OCI-LY7 (cell line): Measurements from ENCODE around the gene FHIT. TPM values are rescaled to one million over a fixed set of nuclear protein-coding genes. Genes with fewer than 3 reads are reported as not detected.

ENCODE experiments used
- BruUV-seq: library from RNA; stranded (reverse); fragments of 400-500 nt; replicated peaks from 2 replicates; lab custom pipeline; 2021; lab: Mats Ljungman, UMichigan
- CTCF ChIA-PET: fragments of 300-600 bp; sonication (Branson Sonifier 250); formaldehyde crosslinking; loops from one replicate; lab custom pipeline; 2022; ENCODE audit warnings: antibody characterized with exemption; ENCODE audit not compliant: unreplicated experiment; lab: Charles Lee
- POLR2A ChIA-PET: fragments of 300-600 bp; sonication (Branson Sonifier 250); formaldehyde crosslinking; loops from one replicate; lab custom pipeline; 2022; ENCODE audit warnings: antibody characterized with exemption; lab: Charles Lee
- DNase-seq: peaks from one replicate; pipeline ENCODE4 v3.0.0-alpha.2; 2015; ENCODE audit warnings: low spot score
- H2AFZ ChIP-seq: fragments of 200-600 bp; sonication (generic), shearing (Covaris generic); 2 replicates; pipeline ENCODE4 v1.6.1; 2014; ENCODE audit warnings: mild to moderate bottlenecking, antibody characterized with exemption, low read length, moderate library complexity
- H3K27ac ChIP-seq: fragments of 200-600 bp; sonication (generic); 2 replicates; pipeline ENCODE4 v1.5.1; 2014; ENCODE audit warnings: mixed run types, low read depth, mild to moderate bottlenecking, moderate library complexity, low read length, inconsistent platforms; ENCODE audit not compliant: poor library complexity, severe bottlenecking
- H3K36me3 ChIP-seq: fragments of 200-600 bp; sonication (generic); 2 replicates; pipeline ENCODE4 v1.6.1; 2014; ENCODE audit warnings: mild to moderate bottlenecking, antibody characterized with exemption, low read length, moderate library complexity, mixed read lengths; ENCODE audit not compliant: insufficient read depth
- H3K4me1 ChIP-seq: fragments of 200-600 bp; sonication (generic); 2 replicates; pipeline ENCODE4 v1.5.1; 2014; ENCODE audit warnings: mild to moderate bottlenecking, low read length; ENCODE audit not compliant: insufficient read depth, poor library complexity, severe bottlenecking
- H3K4me2 ChIP-seq: fragments of 200-600 bp; sonication (generic); 2 replicates; pipeline ENCODE4 v1.6.1; 2014; ENCODE audit warnings: mild to moderate bottlenecking, low read length
- H3K4me3 ChIP-seq: fragments of 200-600 bp; sonication (generic); 2 replicates; pipeline ENCODE4 v1.5.1; 2014; ENCODE audit warnings: mild to moderate bottlenecking, low read depth, low read length; ENCODE audit not compliant: poor library complexity, severe bottlenecking
- H3K79me2 ChIP-seq: fragments of 200-600 bp; sonication (generic); 2 replicates; pipeline ENCODE4 v1.6.1; 2016; ENCODE audit warnings: low read depth, mild to moderate bottlenecking, low read length, moderate library complexity, mixed read lengths; ENCODE audit not compliant: insufficient read depth
- H3K9me2 ChIP-seq: fragments of 200-600 bp; sonication (generic); 2 replicates; pipeline ENCODE4 v1.6.1; 2016; ENCODE audit warnings: mild to moderate bottlenecking, low read length, mixed read lengths; ENCODE audit not compliant: insufficient read depth
- H3K9me3 ChIP-seq: fragments of 200-600 bp; sonication (generic); 2 replicates; pipeline ENCODE4 v1.6.1; 2014; ENCODE audit warnings: mild to moderate bottlenecking, mixed run types, low read length, mixed read lengths
- H4K20me1 ChIP-seq: fragments of 200-600 bp; sonication (generic); 2 replicates; pipeline ENCODE4 v1.6.1; 2014; ENCODE audit warnings: mild to moderate bottlenecking, antibody characterized with exemption, low read length, moderate library complexity, mixed read lengths; ENCODE audit not compliant: insufficient read depth
- CTCF ChIP-seq: fragments of 200-600 bp; sonication (generic); conservative IDR thresholded peaks from 2 replicates; pipeline ENCODE4 v1.5.1; 2014; ENCODE audit warnings: mild to moderate bottlenecking, antibody characterized with exemption, low read length, moderate library complexity, mixed read lengths
- EZH2phosphoT487 ChIP-seq: fragments of 200-600 bp; sonication (generic); IDR thresholded peaks from 2 replicates; pipeline ENCODE4 v1.6.1; 2018; ENCODE audit warnings: low read depth, borderline replicate concordance, mild to moderate bottlenecking, mixed run types, antibody characterized with exemption, low read length, moderate library complexity, mixed read lengths
- intact Hi-C: fragments of 100-400 bp; cut with micrococcal nuclease; formaldehyde crosslinking; loops from one replicate; pipeline ENCODE4 v1.10.0; 2022; ENCODE audit not compliant: unreplicated experiment
- total RNA-seq, 2 experiments: library from RNA; depleted of rRNA in 1 of 2; stranded (reverse); fragments of >200 nt in 1 of 2; shearing (Covaris generic) in 1 of 2; gene quantifications; 2 replicates each; pipeline ENCODE4 v1.2.3, GENCODE V29; 2014 to 2022

Gene FHIT
- total RNA-seq, 2 experiments from 2014 or later = 5.0 to 10.9 TPM

GRCh38 chr3:60523536-60523935 is 727.7 kb downstream of the FHIT start:
- BruUV-seq = no TSS peak
- H3K4me1 ChIP-seq = no peaks in the 10 kb centered on the region
- no peak overlapping the region for H3K27ac ChIP-seq
- H2AFZ ChIP-seq = no peak overlapping the region
- ChIA-PET CTCF (no interaction called here), POLR2A (no interaction called here)
- H3K79me2 ChIP-seq = no peaks in the 10 kb centered on the region
- 0 out of 2 replicates have a peak, but pooled peaks cover 4% of the 10 kb centered on the region for H3K9me3 ChIP-seq
- no peaks in the 10 kb centered on the region for H3K36me3 ChIP-seq
- H3K4me3 ChIP-seq = no peak overlapping the region
- no peaks in the 10 kb centered on the region for H3K9me2 ChIP-seq
- intact Hi-C loops = no loop called here
- no peak overlapping the region for H3K4me2 ChIP-seq
- no peak for DNase-seq
- TF ChIP-seq EZH2phosphoT487 = no peak
- no peak for TF ChIP-seq CTCF
- H4K20me1 ChIP-seq = no peaks in the 10 kb centered on the region

GRCh38 chr3:60517134-60517533 is 734.1 kb downstream of the FHIT start:
- intact Hi-C loops = no loop called here
- Histone ChIP-seq H3K27ac (no peak overlapping the region), H3K4me1 (no peaks in the 10 kb centered on the region), H4K20me1 (no peaks in the 10 kb centered on the region), H3K9me3 (no peaks in the 10 kb centered on the region), H3K4me3 (no peak overlapping the region), H3K36me3 (no peaks in the 10 kb centered on the region), H3K4me2 (no peak overlapping the region), H3K9me2 (no peaks in the 10 kb centered on the region), H2AFZ (no peak overlapping the region), H3K79me2 (no peaks in the 10 kb centered on the region)
- ChIA-PET CTCF (no interaction called here), POLR2A (no interaction called here)
- TF ChIP-seq CTCF (no peak), EZH2phosphoT487 (no peak)
- no TSS peak for BruUV-seq
- no peak for DNase-seq

- intact Hi-C loops = no loop called here
- Histone ChIP-seq H3K27ac (no peak overlapping the region), H3K9me3 (no peaks in the 10 kb centered on the region), H4K20me1 (no peaks in the 10 kb centered on the region), H3K4me2 (no peak overlapping the region), H3K4me3 (no peak overlapping the region), H2AFZ (no peak overlapping the region), H3K79me2 (no peaks in the 10 kb centered on the region), H3K9me2 (no peaks in the 10 kb centered on the region), H3K4me1 (no peaks in the 10 kb centered on the region), H3K36me3 (no peaks in the 10 kb centered on the region)
- no peak for TF ChIP-seq CTCF
- no peak for TF ChIP-seq EZH2phosphoT487
- ChIA-PET POLR2A (interaction anchor here (0.7 kb wide), 1 partner anchor 11 kb away, joined by 3 read pairs; no protein-coding TSS in a partner anchor), CTCF (interaction anchor here (0.6 kb wide), 1 partner anchor 31 kb away, joined by 3 read pairs; no protein-coding TSS in a partner anchor)
- no TSS peak for BruUV-seq
- no peak for DNase-seq
Measured at GRCh38 chr3:60514866-60515265, 736.4 kb downstream of the FHIT start.
